Gastrocnemius medialis (tissue), 4 donors: ENCODE data around the gene SUMF1. TPM values are rescaled to one million over a fixed set of nuclear protein-coding genes. Genes with fewer than 3 reads are reported as not detected.

Experiments
- ATAC-seq, 2 donors: fragments of 150-250 bp; one replicate each; pipeline ENCODE4 v1.9.1; 2016
- DNase-seq, 2 donors: peaks; one replicate each; pipeline ENCODE4 v3.0.0-alpha.2; 2019
- H3K27ac ChIP-seq, 4 donors: fragments of 200-600 bp; sonication (generic); 1 replicate in 1 of 4; 2 replicates in 3 of 4; pipeline ENCODE4 v1.5.1; 2016 to 2018; ENCODE audit warnings: mild to moderate bottlenecking in 2 of 4, moderate library complexity in 1 of 4
- H3K27me3 ChIP-seq, 3 donors: fragments of 200-600 bp; sonication (generic) in 2 of 3; 1 replicate in 1 of 3; 2 replicates in 2 of 3; pipeline versions ENCODE4 v1.5.1 to v1.6.0; 2016 to 2019; ENCODE audit warnings: mild to moderate bottlenecking in 1 of 3, moderate library complexity in 1 of 3
- H3K36me3 ChIP-seq, 2 donors: fragments of 200-600 bp; sonication (generic) in 1 of 2; one replicate each; pipeline ENCODE4 v1.5.1; 2017 to 2018
- H3K4me1 ChIP-seq, 2 donors: fragments of 200-600 bp; sonication (generic) in 1 of 2; one replicate each; pipeline ENCODE4 v1.5.1; 2016 to 2017; ENCODE audit warnings: mild to moderate bottlenecking in 2 of 2
- H3K4me3 ChIP-seq, 4 donors: fragments of 200-600 bp; sonication (generic) in 3 of 4; 1 replicate in 1 of 4; 2 replicates in 3 of 4; pipeline ENCODE4 v1.5.1; 2016 to 2019; ENCODE audit warnings: mild to moderate bottlenecking in 2 of 4
- H3K9me3 ChIP-seq, 3 donors: fragments of 200-600 bp; sonication (generic) in 2 of 3; 1 replicate in 1 of 3; 2 replicates in 2 of 3; pipeline ENCODE4 v1.5.1; 2016 to 2019
- POLR2A ChIP-seq, 2 donors: fragments of 450-650 bp; IDR thresholded peaks; one replicate each; pipeline ENCODE4 v1.6.1; 2017; ENCODE audit warnings: antibody characterized with exemption in 2 of 2, mild to moderate bottlenecking in 2 of 2, moderate library complexity in 2 of 2
- in situ Hi-C, 4 donors: fragments of 200-750 bp; cut with MboI; loops; one replicate each; pipeline versions ENCODE4 v1.15.0 to v1.8.0; 2017; ENCODE audit warnings: low sequenced_read_pairs in 4 of 4
- intact Hi-C: fragments of 100-400 bp; cut with DNase I; formaldehyde crosslinking; loops from one replicate; pipeline ENCODE4 v1.15.1; 2023; ENCODE audit warnings: low total_unique reads
- total RNA-seq, 4 donors: library from RNA; depleted of rRNA; stranded (reverse); fragments of >200 nt; gene quantifications; one replicate each; pipeline versions ENCODE4 v1.1.0 to v1.2.3, GENCODE V29; 2016
- TF ChIP-seq, protein P1 (sequence below), 5 experiments: fragments of 450-650 bp in 3 of 5; fragments of 200-600 bp in 2 of 5; sonication (generic) in 2 of 5; IDR thresholded peaks in 4 of 5; conservative IDR thresholded peaks in 1 of 5; 1 replicate in 4 of 5; 2 replicates in 1 of 5; pipeline ENCODE4 v1.5.1; 2016 to 2019; ENCODE audit warnings: antibody characterized with exemption in 5 of 5, mild to moderate bottlenecking in 3 of 5, moderate library complexity in 3 of 5

SUMF1 gene
- total RNA-seq, 4 donors from 2014 or later, result 4.4 to 9.4 (median 7.6) TPM

DNA sequence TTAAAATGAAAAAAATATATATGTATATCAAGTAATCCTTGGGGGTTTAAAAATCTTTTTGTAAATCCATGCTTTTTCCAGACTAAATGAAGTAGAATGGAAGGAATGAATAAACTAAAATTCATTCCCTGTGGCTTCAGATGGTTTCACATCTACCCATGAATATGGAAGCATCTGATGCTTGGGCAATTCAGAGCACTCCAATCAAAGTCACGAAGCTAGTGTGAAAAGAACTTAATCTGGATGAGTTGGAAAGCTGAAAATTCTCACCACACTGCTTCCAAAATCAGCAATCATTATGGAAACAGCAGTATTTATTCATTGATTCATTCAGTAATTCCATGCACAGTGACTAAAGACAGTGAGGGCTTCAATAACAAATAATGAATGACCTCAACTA lies 55.2 kb downstream of the SUMF1 start:
- Histone ChIP-seq H3K4me1 (peaks cover 0 to 4% of the 10 kb centered on the region in 2 donors), H3K9me3 (no peaks in the 10 kb centered on the region), H3K36me3 (peaks cover 0 to 8% of the 10 kb centered on the region in 2 donors), H3K27ac (no peak overlapping the region), H3K27me3 (no peaks in the 10 kb centered on the region), H3K4me3 (no peak overlapping the region)
- intact Hi-C loops, result no loop called here
- ATAC-seq (no peak), DNase-seq (no peak)
- TF ChIP-seq, protein P1, sequence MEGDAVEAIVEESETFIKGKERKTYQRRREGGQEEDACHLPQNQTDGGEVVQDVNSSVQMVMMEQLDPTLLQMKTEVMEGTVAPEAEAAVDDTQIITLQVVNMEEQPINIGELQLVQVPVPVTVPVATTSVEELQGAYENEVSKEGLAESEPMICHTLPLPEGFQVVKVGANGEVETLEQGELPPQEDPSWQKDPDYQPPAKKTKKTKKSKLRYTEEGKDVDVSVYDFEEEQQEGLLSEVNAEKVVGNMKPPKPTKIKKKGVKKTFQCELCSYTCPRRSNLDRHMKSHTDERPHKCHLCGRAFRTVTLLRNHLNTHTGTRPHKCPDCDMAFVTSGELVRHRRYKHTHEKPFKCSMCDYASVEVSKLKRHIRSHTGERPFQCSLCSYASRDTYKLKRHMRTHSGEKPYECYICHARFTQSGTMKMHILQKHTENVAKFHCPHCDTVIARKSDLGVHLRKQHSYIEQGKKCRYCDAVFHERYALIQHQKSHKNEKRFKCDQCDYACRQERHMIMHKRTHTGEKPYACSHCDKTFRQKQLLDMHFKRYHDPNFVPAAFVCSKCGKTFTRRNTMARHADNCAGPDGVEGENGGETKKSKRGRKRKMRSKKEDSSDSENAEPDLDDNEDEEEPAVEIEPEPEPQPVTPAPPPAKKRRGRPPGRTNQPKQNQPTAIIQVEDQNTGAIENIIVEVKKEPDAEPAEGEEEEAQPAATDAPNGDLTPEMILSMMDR (IDR thresholded peaks at IDR 0.05 in 4 of 5, conservative IDR thresholded peaks at IDR 0.05 in 1 of 5), result no peak
- TF ChIP-seq POLR2A (IDR thresholded peaks at IDR 0.05), result no peak
- in situ Hi-C loops, result no loop called here

DNA sequence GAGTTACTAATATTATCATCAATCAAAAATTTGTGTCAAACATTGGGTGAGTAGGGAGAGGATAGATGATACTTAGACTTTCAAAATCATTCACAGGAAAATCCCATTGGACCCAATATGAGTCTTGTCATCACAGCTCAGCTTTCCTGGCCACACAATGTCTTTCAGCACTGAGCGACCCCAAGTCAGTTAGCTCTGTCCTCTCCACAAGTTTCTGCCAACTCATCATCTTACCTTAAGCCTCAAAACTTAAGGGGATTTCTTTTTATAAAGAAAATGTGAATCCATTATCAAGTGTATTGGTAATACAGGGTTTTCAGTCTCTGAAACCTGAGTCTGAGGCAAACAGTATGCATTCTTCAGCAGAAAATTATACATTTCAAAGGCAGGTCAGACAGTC lies 55.8 kb downstream of the SUMF1 start:
- TF ChIP-seq, protein P1 (IDR thresholded peaks at IDR 0.05 in 4 of 5, conservative IDR thresholded peaks at IDR 0.05 in 1 of 5), result no peak
- no peak for TF ChIP-seq POLR2A (IDR thresholded peaks at IDR 0.05)
- intact Hi-C loops (no loop called here), in situ Hi-C loops (no loop called here)
- no peak overlapping the region for H3K27ac ChIP-seq
- ATAC-seq (no peak), DNase-seq (no peak)
- no peak overlapping the region for H3K4me3 ChIP-seq
- H3K9me3 ChIP-seq, result no peaks in the 10 kb centered on the region
- no peaks in the 10 kb centered on the region for H3K27me3 ChIP-seq
- H3K4me1 ChIP-seq, result no peaks in the 10 kb centered on the region
- peaks cover 0 to 8% of the 10 kb centered on the region in 2 donors for H3K36me3 ChIP-seq

DNA sequence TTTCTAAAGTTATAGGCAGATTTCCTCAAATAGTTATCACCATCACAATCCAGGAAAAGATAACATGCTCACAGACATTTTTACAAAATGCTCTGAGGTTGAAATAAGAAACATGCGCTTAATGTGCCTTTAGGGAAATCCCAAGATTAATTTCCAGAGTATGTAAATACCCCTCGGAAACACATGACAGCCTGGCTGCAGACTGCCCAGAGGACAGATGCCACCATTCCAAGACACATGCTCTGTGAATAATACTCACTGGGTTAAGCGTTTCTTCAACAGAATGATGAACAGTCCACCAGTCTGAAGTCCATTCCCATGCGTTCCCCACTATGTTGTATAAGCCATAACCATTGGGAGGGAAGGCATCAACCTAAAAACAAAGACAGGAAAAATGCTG lies 56.5 kb downstream of the SUMF1 start:
- no peak for DNase-seq

DNA sequence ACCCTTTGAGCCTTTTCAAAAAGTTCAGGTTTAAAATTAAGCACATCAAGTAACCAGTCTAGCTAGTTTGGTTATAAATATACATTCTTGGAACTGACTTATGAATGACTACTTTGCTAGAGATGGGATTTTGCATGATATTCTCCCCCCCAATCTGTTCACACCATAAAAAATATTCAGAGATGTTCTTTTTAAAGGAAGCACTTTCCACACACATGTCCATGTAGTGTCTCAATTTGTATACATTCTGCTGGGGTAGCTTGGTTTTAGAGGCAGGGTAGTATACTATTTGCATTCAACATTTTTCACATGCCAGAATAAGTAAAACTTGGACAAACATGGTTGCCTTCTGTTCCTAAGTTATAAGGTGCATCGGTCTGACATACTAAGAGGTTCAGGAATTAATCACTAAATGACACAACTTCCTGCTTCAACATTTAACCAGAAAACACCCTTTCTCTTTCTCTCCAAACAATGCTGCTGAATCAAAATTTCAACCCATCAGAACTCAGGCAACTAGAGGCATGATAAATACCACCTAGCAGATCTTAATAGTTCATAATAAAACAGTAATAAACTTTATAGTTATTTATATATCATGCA lies 57.0 kb downstream of the SUMF1 start:
- intact Hi-C loops (no loop called here), in situ Hi-C loops (no loop called here)
- TF ChIP-seq POLR2A (IDR thresholded peaks at IDR 0.05), result no peak
- Histone ChIP-seq H3K27ac (no peak overlapping the region), H3K27me3 (no peaks in the 10 kb centered on the region), H3K9me3 (no peaks in the 10 kb centered on the region), H3K4me1 (no peaks in the 10 kb centered on the region), H3K4me3 (no peak overlapping the region), H3K36me3 (peaks cover 0 to 8% of the 10 kb centered on the region in 2 donors)
- no peak for DNase-seq
- ATAC-seq, result no peak

More for the DNA sequence above, 56.5 kb downstream of the SUMF1 start:
- no peak overlapping the region for H3K27ac ChIP-seq
- H3K27me3 ChIP-seq, result no peaks in the 10 kb centered on the region
- H3K4me3 ChIP-seq, result no peak overlapping the region
- ATAC-seq, result no peak
- H3K9me3 ChIP-seq, result no peaks in the 10 kb centered on the region
- intact Hi-C loops, result no loop called here
- no peaks in the 10 kb centered on the region for H3K4me1 ChIP-seq
- peaks cover 0 to 8% of the 10 kb centered on the region in 2 donors for H3K36me3 ChIP-seq
- TF ChIP-seq, protein P1 (IDR thresholded peaks at IDR 0.05 in 4 of 5, conservative IDR thresholded peaks at IDR 0.05 in 1 of 5), result no peak
- TF ChIP-seq POLR2A (IDR thresholded peaks at IDR 0.05), result no peak
- in situ Hi-C loops, result no loop called here

DNA sequence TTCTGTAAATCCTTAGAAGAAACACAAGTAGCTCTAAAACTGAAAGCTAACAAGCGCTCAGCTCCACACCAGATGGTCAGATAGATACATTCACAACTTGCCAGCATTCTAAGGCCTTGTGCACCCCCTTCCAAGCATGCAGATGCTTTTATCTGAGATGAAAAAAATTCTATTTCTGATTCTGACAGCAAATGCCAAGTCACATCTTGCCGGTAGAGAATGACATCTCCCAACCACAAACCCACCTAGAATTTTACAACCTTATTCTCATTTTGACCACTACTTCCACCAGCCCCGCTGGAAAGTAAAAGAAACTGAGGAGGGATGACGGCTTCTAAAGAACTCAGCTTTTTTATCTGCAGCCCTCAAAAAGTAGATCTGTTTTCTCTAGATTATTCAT lies 57.7 kb downstream of the SUMF1 start:
- in situ Hi-C loops (no loop called here), intact Hi-C loops (no loop called here)
- H3K4me3 ChIP-seq, result no peak overlapping the region
- peaks cover 0 to 8% of the 10 kb centered on the region in 2 donors for H3K36me3 ChIP-seq
- H3K9me3 ChIP-seq, result no peaks in the 10 kb centered on the region
- TF ChIP-seq, protein P1 (IDR thresholded peaks at IDR 0.05 in 4 of 5, conservative IDR thresholded peaks at IDR 0.05 in 1 of 5), result no peak
- TF ChIP-seq POLR2A (IDR thresholded peaks at IDR 0.05), result no peak
- ATAC-seq, result no peak
- no peak for DNase-seq
- no peak overlapping the region for H3K27ac ChIP-seq
- no peaks in the 10 kb centered on the region for H3K4me1 ChIP-seq
- no peaks in the 10 kb centered on the region for H3K27me3 ChIP-seq
